HFF-Myc (cell line): ENCODE data around the gene FAIM2.

Source experiments
- DNase-seq: peaks from one replicate; pipeline ENCODE4 v3.0.0-alpha.2; 2011; ENCODE audit warnings: low read depth; ENCODE audit errors: extremely low read depth
- H3K4me3 ChIP-seq: replicated peaks from 2 replicates; pipeline ENCODE4 v1.5.1; 2011; ENCODE audit warnings: low read depth, mild to moderate bottlenecking, control low read depth, low read length
- TF ChIP-seq, protein P1 (sequence below): IDR thresholded peaks from 2 replicates; pipeline ENCODE4 v1.5.1; 2012; ENCODE audit warnings: mild to moderate bottlenecking, low read depth, low read length, control low read depth; ENCODE audit errors: missing control alignments

The FAIM2 gene

DNA sequence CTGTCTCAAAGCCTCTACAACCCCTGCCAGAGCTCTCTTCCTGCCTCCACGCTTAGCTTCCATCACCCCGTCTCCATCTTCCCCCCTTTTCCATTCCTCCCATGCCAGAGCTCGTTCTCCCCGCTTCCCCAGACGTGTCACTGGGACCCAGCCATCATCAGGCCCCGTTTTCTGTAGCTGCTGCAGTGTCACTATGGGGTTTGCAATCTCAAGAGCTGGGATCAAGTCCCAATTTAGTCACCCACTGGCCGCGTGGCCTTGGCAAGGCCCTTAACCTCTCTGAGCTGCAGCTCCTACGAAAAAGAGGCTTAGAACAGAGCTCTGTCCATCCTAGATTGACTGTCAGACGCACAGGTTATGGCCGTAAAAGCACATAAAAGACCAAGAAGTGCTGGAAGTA is 901 bp upstream of the FAIM2 start:
- H3K4me3 ChIP-seq: no peak overlapping the region
- TF ChIP-seq, protein P1, sequence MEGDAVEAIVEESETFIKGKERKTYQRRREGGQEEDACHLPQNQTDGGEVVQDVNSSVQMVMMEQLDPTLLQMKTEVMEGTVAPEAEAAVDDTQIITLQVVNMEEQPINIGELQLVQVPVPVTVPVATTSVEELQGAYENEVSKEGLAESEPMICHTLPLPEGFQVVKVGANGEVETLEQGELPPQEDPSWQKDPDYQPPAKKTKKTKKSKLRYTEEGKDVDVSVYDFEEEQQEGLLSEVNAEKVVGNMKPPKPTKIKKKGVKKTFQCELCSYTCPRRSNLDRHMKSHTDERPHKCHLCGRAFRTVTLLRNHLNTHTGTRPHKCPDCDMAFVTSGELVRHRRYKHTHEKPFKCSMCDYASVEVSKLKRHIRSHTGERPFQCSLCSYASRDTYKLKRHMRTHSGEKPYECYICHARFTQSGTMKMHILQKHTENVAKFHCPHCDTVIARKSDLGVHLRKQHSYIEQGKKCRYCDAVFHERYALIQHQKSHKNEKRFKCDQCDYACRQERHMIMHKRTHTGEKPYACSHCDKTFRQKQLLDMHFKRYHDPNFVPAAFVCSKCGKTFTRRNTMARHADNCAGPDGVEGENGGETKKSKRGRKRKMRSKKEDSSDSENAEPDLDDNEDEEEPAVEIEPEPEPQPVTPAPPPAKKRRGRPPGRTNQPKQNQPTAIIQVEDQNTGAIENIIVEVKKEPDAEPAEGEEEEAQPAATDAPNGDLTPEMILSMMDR: no peak
- DNase-seq: no peak

DNA sequence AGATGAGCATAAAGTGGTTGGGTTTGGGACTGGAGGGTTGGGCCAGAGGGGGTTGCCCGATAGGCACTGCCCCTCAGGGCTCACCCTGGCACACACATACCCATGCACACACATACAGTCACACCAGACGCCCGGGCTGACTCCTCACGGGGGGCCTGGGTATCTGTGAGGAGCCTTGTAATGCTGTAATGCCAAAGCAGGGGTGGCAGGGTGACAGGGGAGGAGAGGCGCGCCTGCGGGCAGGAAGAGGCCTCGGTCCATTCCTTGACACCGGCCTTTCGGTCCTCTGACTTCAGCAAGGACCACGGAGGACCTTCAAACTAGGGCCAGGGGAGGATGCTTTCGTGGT is 375 bp downstream of the FAIM2 start:
- TF ChIP-seq, protein P1: no peak
- no peak for DNase-seq
- 0 out of 2 replicates have a peak overlapping the region, but pooled peaks have one; percentile 4 for H3K4me3 ChIP-seq

DNA sequence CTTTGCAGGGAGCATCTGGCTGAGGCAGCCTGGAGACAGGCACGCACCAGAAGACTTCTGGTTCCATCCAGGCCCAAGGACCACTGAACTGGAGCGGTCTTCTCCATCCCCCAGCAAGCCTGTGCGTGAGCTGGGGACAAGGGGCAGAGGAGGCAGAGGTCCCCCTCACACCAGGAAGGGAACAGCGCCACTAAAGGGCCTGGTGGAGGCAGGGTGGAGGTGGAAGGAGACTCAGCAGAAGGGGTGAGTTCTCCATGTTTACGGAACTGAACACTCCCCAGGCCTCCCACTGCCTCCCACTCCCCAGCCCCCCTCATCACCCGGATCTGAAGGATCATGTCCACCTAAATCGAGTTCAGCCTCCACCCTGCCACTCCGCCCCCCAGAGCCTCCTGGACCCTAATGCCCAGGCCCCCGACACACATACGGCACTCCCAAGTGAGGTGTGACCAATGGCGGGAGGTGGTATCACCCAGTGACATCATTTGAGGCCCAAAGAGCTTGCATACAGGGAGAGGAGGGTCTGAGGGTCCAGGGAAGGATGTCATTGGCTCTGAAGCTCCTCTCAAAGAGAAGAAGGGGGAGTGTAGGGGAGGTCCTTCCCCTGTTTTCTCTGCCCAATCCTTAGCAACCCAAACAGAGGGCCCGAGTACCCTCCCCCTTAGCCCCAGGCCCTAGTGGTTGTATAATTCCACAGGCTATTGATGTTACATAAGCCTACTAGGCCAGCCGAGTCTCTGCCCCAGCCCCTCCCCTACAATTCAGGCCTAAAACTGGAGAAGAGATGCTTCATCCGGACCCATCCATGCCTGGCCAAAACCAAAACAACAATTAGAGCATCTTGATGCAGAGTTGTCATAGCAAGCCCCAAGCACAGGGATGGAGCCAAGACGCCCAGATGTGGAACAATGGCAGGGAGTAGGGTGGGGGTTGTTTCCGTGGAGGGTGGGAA is 1.0 kb downstream of the FAIM2 start:
- TF ChIP-seq, protein P1: no peak
- no peak for DNase-seq
- H3K4me3 ChIP-seq: no peak overlapping the region

DNA sequence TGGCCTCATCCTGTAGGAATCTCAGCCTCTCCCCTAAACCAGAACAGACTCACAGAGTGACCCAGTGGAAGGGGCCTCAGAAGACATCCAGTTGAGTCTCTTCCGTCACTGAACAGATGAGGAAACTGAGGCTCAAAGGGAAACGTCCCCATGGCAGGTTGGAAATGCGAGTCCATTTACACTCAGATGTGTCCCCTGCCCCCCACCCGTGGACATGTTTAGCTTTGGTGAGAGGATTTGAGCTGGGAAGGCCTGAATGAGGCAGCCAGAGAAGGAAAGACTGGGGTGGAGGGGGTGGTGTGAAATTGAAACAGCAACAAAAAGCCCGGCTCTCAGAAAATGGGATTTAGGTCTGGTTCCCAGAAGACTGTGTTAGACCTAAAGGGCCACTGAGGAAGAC is 1.7 kb downstream of the FAIM2 start:
- H3K4me3 ChIP-seq: no peak overlapping the region
- TF ChIP-seq, protein P1: no peak
- DNase-seq: no peak

DNA sequence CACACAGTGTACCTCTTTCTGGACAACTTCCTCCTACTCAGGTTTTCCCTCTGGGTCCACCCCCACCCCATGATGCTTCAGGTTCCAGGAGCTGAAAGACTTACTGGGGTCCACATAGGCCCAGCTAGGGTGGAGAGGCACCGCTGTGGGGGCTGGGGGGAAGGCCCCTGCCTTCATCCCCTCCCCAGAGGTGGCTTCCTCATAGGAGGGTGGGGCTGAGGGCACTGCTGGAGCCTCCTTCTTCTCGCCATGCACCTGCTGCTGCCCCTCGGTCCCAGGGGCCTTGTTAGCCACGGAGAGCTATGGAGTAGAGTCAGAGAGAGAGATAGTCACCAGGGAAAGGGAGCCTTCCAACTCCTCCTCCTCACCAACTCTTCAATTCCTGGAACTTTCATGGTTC is 2.7 kb downstream of the FAIM2 start:
- DNase-seq: no peak
- TF ChIP-seq, protein P1: no peak

DNA sequence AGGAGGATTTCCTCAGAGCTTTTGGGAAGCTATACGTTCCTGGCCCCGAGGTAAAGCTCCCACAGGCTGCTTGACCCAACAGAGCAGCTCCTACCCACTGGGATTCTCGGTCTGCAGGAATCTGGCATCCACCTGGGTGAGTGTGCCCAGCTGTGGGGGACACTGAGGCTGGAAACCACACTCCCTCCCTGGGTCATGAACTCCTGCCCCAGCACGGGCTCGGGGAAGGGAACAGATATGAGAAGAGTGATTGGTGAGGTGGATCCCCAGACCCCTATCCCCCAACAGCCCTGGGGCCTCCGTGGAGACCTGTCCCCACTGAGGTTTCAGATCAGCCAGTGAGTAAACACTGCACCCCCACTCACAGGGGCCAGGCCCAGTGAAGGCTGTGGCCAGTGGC is 3.3 kb downstream of the FAIM2 start:
- no peak overlapping the region for H3K4me3 ChIP-seq
- TF ChIP-seq, protein P1: no peak
- DNase-seq: no peak

More for the DNA sequence above, 2.7 kb downstream of the FAIM2 start:
- H3K4me3 ChIP-seq: no peak overlapping the region
